Osteocyte (in vitro differentiated cells): ENCODE data around the gene KANSL3. TPM values are rescaled to one million over a fixed set of nuclear protein-coding genes. Genes with fewer than 3 reads are reported as not detected.

Experiments used
- DNase-seq: peaks from one replicate; pipeline ENCODE4 v3.0.0; 2021; ENCODE audit warnings: mixed read lengths; ENCODE audit not compliant: unreplicated experiment; ENCODE audit errors: extremely low spot score
- H3K27ac Mint-ChIP-seq: one replicate; pipeline ENCODE4 v1.8.0; 2021; ENCODE audit warnings: mild to moderate bottlenecking, mixed read lengths; ENCODE audit not compliant: unreplicated experiment
- H3K27me3 Mint-ChIP-seq: one replicate; pipeline ENCODE4 v1.8.0; 2021; ENCODE audit warnings: mixed read lengths; ENCODE audit not compliant: unreplicated experiment
- H3K36me3 Mint-ChIP-seq: one replicate; pipeline ENCODE4 v1.8.0; 2021; ENCODE audit warnings: mixed read lengths; ENCODE audit not compliant: unreplicated experiment
- H3K4me1 Mint-ChIP-seq: one replicate; pipeline ENCODE4 v1.8.0; 2021; ENCODE audit warnings: mixed read lengths; ENCODE audit not compliant: unreplicated experiment
- H3K4me3 Mint-ChIP-seq: one replicate; pipeline ENCODE4 v1.8.0; 2021; ENCODE audit warnings: mild to moderate bottlenecking, moderate library complexity, mixed read lengths; ENCODE audit not compliant: unreplicated experiment
- H3K9me3 Mint-ChIP-seq: one replicate; pipeline ENCODE4 v1.8.0; 2021; ENCODE audit warnings: mixed read lengths; ENCODE audit not compliant: unreplicated experiment
- CTCF ChIP-seq: fragments of 200-600 bp; sonication (generic); IDR thresholded peaks from 2 replicates; pipeline ENCODE4 v1.5.0; 2021; ENCODE audit warnings: antibody characterized with exemption, mild to moderate bottlenecking, moderate library complexity
- total RNA-seq: library from RNA; stranded (reverse); gene quantifications from 2 replicates; pipeline ENCODE4 v1.2.1, GENCODE V29; 2021

KANSL3 gene
- total RNA-seq, 1 donor from 2014 or later, result 45.8 TPM

DNA sequence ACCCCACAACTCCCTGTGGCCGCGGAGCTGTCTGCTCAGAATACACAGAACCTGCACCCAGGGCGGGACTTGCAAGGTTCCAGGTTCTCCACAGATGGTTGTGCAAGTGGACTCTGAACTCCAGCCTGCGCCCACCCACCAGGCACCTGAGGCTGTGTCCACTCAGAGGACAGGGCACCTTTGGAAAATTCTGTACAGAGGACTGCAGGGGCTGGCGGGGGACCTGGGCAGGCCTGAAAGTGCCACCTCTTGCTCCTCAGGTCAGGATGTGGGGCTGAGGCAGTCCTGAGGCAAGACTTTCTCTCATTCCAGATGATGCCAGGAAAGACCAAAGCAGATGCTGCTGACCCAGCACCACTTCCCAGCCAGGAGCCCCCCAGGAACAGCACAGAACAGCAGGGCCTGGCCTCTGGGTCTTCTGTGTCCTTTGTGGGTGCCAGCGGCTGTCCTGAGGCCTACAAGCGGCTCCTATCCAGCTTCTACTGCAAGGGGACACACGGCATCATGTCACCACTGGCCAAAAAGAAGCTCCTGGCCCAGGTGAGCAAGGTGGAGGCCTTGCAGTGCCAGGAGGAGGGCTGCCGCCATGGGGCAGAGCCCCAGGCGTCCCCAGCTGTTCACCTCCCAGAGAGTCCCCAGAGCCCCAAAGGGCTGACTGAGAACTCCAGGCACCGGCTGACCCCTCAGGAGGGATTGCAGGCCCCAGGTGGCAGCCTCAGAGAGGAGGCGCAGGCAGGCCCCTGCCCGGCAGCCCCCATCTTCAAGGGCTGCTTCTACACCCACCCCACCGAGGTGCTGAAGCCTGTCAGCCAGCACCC, 87.1 kb downstream of the KANSL3 start:
- DNase-seq, result no peak
- Mint-ChIP-seq H3K27me3 (no peaks in the 10 kb centered on the region), H3K36me3 (peaks cover 13% of the 10 kb centered on the region), H3K27ac (no peak overlapping the region), H3K4me1 (peaks cover 18% of the 10 kb centered on the region), H3K9me3 (no peaks in the 10 kb centered on the region), H3K4me3 (no peak overlapping the region)
- no peak for TF ChIP-seq CTCF

GRCh38 chr2:96549967-96550786, 87.9 kb downstream of the KANSL3 start:
- no peak overlapping the region for H3K4me3 Mint-ChIP-seq
- peaks cover 18% of the 10 kb centered on the region for H3K4me1 Mint-ChIP-seq
- H3K27ac Mint-ChIP-seq, result no peak overlapping the region
- no peak for DNase-seq
- H3K36me3 Mint-ChIP-seq, result peaks cover 13% of the 10 kb centered on the region
- peak; percentile 37 for TF ChIP-seq CTCF
- H3K9me3 Mint-ChIP-seq, result no peaks in the 10 kb centered on the region
- no peaks in the 10 kb centered on the region for H3K27me3 Mint-ChIP-seq

GRCh38 chr2:96549466-96549785, 88.7 kb downstream of the KANSL3 start:
- Mint-ChIP-seq H3K27me3 (no peaks in the 10 kb centered on the region), H3K36me3 (peaks cover 18% of the 10 kb centered on the region), H3K9me3 (no peaks in the 10 kb centered on the region), H3K4me3 (no peak overlapping the region), H3K27ac (no peak overlapping the region), H3K4me1 (peaks cover 20% of the 10 kb centered on the region)
- no peak for DNase-seq
- TF ChIP-seq CTCF, result no peak

DNA sequence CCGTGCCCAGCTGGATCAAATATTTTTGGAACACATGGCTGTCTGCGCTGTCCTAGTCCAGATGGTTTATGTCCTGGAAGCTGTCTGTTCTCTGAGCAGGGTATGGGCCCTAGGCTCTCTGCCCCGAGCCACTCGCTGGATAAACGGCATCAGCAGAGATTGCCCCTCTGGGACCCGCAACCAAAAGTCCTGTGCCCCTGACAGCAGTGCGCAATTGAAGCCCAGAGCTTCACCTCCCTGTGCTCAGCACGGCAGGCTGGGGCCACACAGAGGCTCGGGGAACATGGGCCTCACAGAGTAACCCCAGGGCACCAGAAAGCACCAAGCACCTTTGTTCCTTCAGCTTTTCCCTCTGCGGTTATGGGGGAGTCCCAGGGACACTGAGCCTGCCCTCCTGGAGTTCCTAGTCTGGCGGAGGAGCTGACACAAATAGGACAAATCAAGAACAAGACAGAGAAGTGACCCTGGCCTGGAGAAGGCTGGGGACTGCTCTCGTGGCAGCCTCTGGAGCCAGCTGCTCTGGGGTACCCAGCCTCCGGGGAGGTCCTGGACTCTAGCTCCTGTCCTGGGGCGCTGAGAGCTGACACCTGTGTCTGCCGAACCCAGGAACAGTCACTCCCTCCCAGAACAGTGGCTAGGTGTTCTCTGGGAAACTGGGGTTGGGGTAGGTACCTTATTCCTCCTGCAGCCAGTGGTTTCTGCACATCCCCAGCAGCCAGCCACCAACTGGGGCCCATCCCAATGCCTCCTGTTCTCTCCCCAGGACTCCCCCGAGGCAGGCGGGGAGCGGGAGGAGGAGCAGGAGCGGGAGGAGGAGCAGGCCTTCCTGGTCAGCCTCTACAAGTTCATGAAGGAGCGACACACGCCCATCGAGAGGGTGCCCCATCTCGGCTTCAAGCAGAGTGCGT, 89.3 kb downstream of the KANSL3 start:
- Mint-ChIP-seq H3K27me3 (no peaks in the 10 kb centered on the region), H3K4me3 (no peak overlapping the region), H3K4me1 (peaks cover 19% of the 10 kb centered on the region), H3K9me3 (no peaks in the 10 kb centered on the region), H3K27ac (no peak overlapping the region), H3K36me3 (peaks cover 23% of the 10 kb centered on the region)
- TF ChIP-seq CTCF, result no peak
- DNase-seq, result no peak
